ENCODE data around the gene CAP1. TPM values are rescaled to one million over a fixed set of nuclear protein-coding genes. Genes with fewer than 3 reads are reported as not detected.

CAP1 gene
- total and polyA plus RNA-seq, 2 experiments from 2014 or later, result 496 to 576 TPM

GRCh38 chr1:40045182-40045581, 4.7 kb downstream of the CAP1 start:
- peaks cover 7% of the 10 kb centered on the region; the same call in 1 of the 2 replicates for H3K36me3 ChIP-seq (ENCODE audit: low read depth)
- no peaks in the 10 kb centered on the region for H3K9me3 ChIP-seq (ENCODE audit: low read depth)
- H3K4me1 ChIP-seq (ENCODE audit: insufficient read depth), result peaks cover 61% of the 10 kb centered on the region
- H3K4me3 ChIP-seq, result no peak overlapping the region
- peaks cover 97% of the 10 kb centered on the region for H3K79me2 ChIP-seq (ENCODE audit: insufficient read depth)
- H3K4me2 ChIP-seq (ENCODE audit: unreplicated experiment), result no peak overlapping the region
- no peak overlapping the region for H2AFZ ChIP-seq
- WGBS, 2 experiments (ENCODE audit: low coverage in 1 of 2, low lambda C conversion rate in 2 of 2, missing lambda C conversion rate in 2 of 2), result 93 to 95% methylated on average over 4 of the region's 4 CpGs
- no peaks in the 10 kb centered on the region for H3K9me2 ChIP-seq (ENCODE audit: insufficient read depth)
- H3F3A ChIP-seq (ENCODE audit: insufficient read depth), result peaks cover 47% of the 10 kb centered on the region
- H3K9ac ChIP-seq, result no peak overlapping the region
- peaks cover 14% of the 10 kb centered on the region; the same call in 1 of the 2 replicates for H4K20me1 ChIP-seq (ENCODE audit: insufficient read depth)
- in situ Hi-C loops (cut with MboI), result no loop called here
- TF ChIP-seq EZH2phosphoT487 (IDR thresholded peaks at IDR 0.05; ENCODE audit: insufficient read depth, low read depth), result no peak
- no peak for TF ChIP-seq EZH2 (IDR thresholded peaks at IDR 0.05; ENCODE audit: insufficient read depth, poor library complexity, severe bottlenecking)
- peak overlapping the region; percentile 3; the same call in 1 of the 2 replicates for H3K27ac ChIP-seq
- DNase-seq, result peak; percentile 39
- no peaks in the 10 kb centered on the region for H3K27me3 ChIP-seq (replicated peaks; ENCODE audit: insufficient read depth)

GRCh38 chr1:40045766-40046165, 5.2 kb downstream of the CAP1 start:
- Histone ChIP-seq H3K4me3 (no peak overlapping the region), H3K27ac (peak overlapping the region; percentile 3; the same call in 1 of the 2 replicates), H3K4me2 (ENCODE audit: unreplicated experiment) (no peak overlapping the region), H3K9ac (no peak overlapping the region), H3F3A (ENCODE audit: insufficient read depth) (peaks cover 49% of the 10 kb centered on the region), H3K4me1 (ENCODE audit: insufficient read depth) (peaks cover 64% of the 10 kb centered on the region), H3K79me2 (ENCODE audit: insufficient read depth) (peaks cover 100% of the 10 kb centered on the region), H3K36me3 (ENCODE audit: low read depth) (peaks cover 9% of the 10 kb centered on the region; the same call in 1 of the 2 replicates), H3K9me3 (ENCODE audit: low read depth) (no peaks in the 10 kb centered on the region), H2AFZ (no peak overlapping the region), H3K9me2 (ENCODE audit: insufficient read depth) (no peaks in the 10 kb centered on the region), H4K20me1 (ENCODE audit: insufficient read depth) (peaks cover 14% of the 10 kb centered on the region; the same call in 1 of the 2 replicates), H3K27me3 (replicated peaks; ENCODE audit: insufficient read depth) (no peaks in the 10 kb centered on the region)
- no peak for DNase-seq
- no peak for TF ChIP-seq EZH2phosphoT487 (IDR thresholded peaks at IDR 0.05; ENCODE audit: insufficient read depth, low read depth)
- TF ChIP-seq EZH2 (IDR thresholded peaks at IDR 0.05; ENCODE audit: insufficient read depth, poor library complexity, severe bottlenecking), result no peak
- in situ Hi-C loops (cut with MboI), result no loop called here
- WGBS, 2 experiments (ENCODE audit: low coverage in 1 of 2, low lambda C conversion rate in 2 of 2, missing lambda C conversion rate in 2 of 2), result 95 to 96% methylated on average over 3 of the region's 3 CpGs

GRCh38 chr1:40047276-40047675, 6.7 kb downstream of the CAP1 start:
- H3K9me3 ChIP-seq (ENCODE audit: low read depth), result no peaks in the 10 kb centered on the region
- H2AFZ ChIP-seq, result no peak overlapping the region
- H4K20me1 ChIP-seq (ENCODE audit: insufficient read depth), result peaks cover 19% of the 10 kb centered on the region; the same call in 1 of the 2 replicates
- no peak for TF ChIP-seq EZH2phosphoT487 (IDR thresholded peaks at IDR 0.05; ENCODE audit: insufficient read depth, low read depth)
- TF ChIP-seq EZH2 (IDR thresholded peaks at IDR 0.05; ENCODE audit: insufficient read depth, poor library complexity, severe bottlenecking), result no peak
- H3K9me2 ChIP-seq (ENCODE audit: insufficient read depth), result no peaks in the 10 kb centered on the region
- peak overlapping the region; percentile 23; the same call in 1 of the 2 replicates for H3K27ac ChIP-seq
- DNase-seq, result peak; percentile 15
- no peak overlapping the region for H3K4me2 ChIP-seq (ENCODE audit: unreplicated experiment)
- in situ Hi-C loops (cut with MboI), result no loop called here
- peaks cover 13% of the 10 kb centered on the region; the same call in 1 of the 2 replicates for H3K36me3 ChIP-seq (ENCODE audit: low read depth)
- H3K4me1 ChIP-seq (ENCODE audit: insufficient read depth), result peaks cover 56% of the 10 kb centered on the region
- peaks cover 41% of the 10 kb centered on the region for H3F3A ChIP-seq (ENCODE audit: insufficient read depth)
- H3K9ac ChIP-seq, result no peak overlapping the region
- no peak overlapping the region for H3K4me3 ChIP-seq
- H3K79me2 ChIP-seq (ENCODE audit: insufficient read depth), result peaks cover 100% of the 10 kb centered on the region
- WGBS, 2 experiments (ENCODE audit: low coverage in 1 of 2, low lambda C conversion rate in 2 of 2, missing lambda C conversion rate in 2 of 2), result 70 to 76% methylated on average over 2 of the region's 2 CpGs
- no peaks in the 10 kb centered on the region for H3K27me3 ChIP-seq (replicated peaks; ENCODE audit: insufficient read depth)

GRCh38 chr1:40047769-40048168, 7.2 kb downstream of the CAP1 start:
- H4K20me1 ChIP-seq (ENCODE audit: insufficient read depth), result peaks cover 19% of the 10 kb centered on the region; the same call in 1 of the 2 replicates
- in situ Hi-C loops (cut with MboI), result no loop called here
- TF ChIP-seq EZH2phosphoT487 (IDR thresholded peaks at IDR 0.05; ENCODE audit: insufficient read depth, low read depth) (no peak), EZH2 (IDR thresholded peaks at IDR 0.05; ENCODE audit: insufficient read depth, poor library complexity, severe bottlenecking) (no peak)
- no peaks in the 10 kb centered on the region for H3K9me3 ChIP-seq (ENCODE audit: low read depth)
- peaks cover 100% of the 10 kb centered on the region for H3K79me2 ChIP-seq (ENCODE audit: insufficient read depth)
- H3K27ac ChIP-seq, result no peak overlapping the region
- 86 to 91% methylated on average over 5 of the region's 5 CpGs for WGBS, 2 experiments (ENCODE audit: low coverage in 1 of 2, low lambda C conversion rate in 2 of 2, missing lambda C conversion rate in 2 of 2)
- H3K36me3 ChIP-seq (ENCODE audit: low read depth), result peaks cover 13% of the 10 kb centered on the region; the same call in 1 of the 2 replicates
- H3F3A ChIP-seq (ENCODE audit: insufficient read depth), result peaks cover 36% of the 10 kb centered on the region
- no peak overlapping the region for H3K4me2 ChIP-seq (ENCODE audit: unreplicated experiment)
- peaks cover 51% of the 10 kb centered on the region for H3K4me1 ChIP-seq (ENCODE audit: insufficient read depth)
- no peak overlapping the region for H3K9ac ChIP-seq
- H3K27me3 ChIP-seq (replicated peaks; ENCODE audit: insufficient read depth), result no peaks in the 10 kb centered on the region
- no peak for DNase-seq
- H3K4me3 ChIP-seq, result no peak overlapping the region
- H2AFZ ChIP-seq, result no peak overlapping the region
- H3K9me2 ChIP-seq (ENCODE audit: insufficient read depth), result no peaks in the 10 kb centered on the region
